GM18526 (cell line): ENCODE results near the gene KRTAP5-1.
"Not testable (repeated sequence)": the region's sequence is repeated elsewhere in the genome, so short reads cannot be mapped to it uniquely, and the experiment has no call there.

Experiments
- POLR2A ChIP-seq: IDR thresholded peaks from 3 replicates; pipeline ENCODE4 v1.6.1; 2011; ENCODE audit not compliant: insufficient read length; ENCODE audit errors: extremely low read depth

KRTAP5-1 gene, protein sequence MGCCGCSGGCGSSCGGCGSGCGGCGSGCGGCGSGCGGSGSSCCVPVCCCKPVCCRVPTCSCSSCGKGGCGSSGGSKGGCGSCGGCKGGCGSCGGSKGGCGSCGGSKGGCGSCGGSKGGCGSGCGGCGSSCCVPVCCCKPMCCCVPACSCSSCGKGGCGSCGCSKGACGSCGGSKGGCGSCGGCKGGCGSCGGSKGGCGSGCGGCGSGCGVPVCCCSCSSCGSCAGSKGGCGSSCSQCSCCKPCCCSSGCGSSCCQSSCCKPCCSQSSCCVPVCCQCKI

DNA sequence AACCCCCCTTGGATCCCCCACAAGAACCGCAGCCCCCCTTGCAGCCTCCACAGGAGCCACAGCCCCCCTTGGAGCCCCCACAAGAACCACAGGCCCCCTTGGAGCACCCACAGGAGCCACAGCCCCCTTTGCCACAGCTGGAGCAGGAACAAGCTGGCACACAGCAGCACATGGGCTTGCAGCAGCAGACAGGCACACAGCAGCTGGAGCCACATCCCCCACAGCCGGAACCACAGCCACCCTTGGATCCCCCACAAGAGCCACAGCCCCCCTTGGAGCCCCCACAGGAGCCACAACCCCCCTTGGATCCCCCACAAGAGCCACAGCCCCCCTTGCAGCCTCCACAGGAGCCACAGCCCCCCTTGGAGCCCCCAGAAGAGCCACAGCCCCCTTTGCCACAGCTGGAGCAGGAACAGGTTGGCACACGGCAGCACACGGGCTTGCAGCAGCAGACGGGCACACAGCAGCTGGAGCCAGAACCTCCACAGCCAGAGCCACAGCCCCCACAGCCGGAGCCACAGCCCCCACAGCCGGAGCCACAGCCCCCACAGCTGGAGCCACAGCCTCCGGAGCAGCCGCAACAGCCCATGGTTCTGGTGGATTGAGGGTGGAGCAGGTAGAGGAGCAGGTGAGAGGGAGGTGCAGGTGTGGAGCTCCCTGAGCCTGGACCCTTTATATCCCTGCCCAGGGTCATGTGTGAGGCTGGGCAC, at the start of gene KRTAP5-1:
TSS of gene KRTAP5-1 (minus strand) at position 623 of the 710 bp plus-strand sequence. CDS start at position 589, 34 bp downstream.
- not testable (repeated sequence) for TF ChIP-seq POLR2A

- no peak for TF ChIP-seq POLR2A
Measured at GRCh38 chr11:1633864-1634263, 48.8 kb upstream of the KRTAP5-1 start.

DNA sequence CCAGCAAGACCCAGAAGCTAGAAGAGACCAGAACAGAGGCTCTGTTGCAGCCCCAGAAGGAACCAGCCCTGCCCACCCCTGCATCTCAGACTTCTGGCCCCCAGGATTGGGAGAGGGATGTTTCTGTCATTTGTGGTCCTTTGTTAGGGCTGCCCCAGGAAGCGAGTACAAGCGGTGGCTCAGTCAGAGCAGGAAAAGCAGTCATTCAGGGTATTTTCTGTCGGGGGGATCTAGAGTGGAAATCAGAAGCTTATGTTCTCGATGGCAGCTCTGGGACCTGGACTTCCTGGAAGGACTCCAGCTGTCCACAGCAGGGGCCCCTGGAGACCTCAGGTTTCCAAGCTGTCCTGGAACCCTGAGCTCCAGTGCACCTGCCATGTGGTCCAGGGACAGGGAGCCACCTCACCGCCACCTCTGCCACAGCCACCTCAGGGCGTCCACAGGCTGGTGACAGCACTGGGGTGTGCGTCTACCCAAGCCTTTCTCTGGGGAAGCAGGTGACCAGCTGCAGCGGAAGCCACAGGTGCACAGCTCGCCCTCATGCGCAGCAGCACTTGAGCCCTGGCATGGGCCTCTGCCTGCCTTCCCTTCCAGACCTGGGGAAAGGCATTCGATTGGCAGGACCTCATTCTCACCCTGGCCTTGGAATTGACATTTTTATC, 47.1 kb upstream of the KRTAP5-1 start:
- TF ChIP-seq POLR2A: no peak

GRCh38 chr11:1631066-1631568, 46.0 kb upstream of the KRTAP5-1 start:
- no peak for TF ChIP-seq POLR2A

GRCh38 chr11:1630271-1630670, 45.2 kb upstream of the KRTAP5-1 start:
- TF ChIP-seq POLR2A: no peak

DNA sequence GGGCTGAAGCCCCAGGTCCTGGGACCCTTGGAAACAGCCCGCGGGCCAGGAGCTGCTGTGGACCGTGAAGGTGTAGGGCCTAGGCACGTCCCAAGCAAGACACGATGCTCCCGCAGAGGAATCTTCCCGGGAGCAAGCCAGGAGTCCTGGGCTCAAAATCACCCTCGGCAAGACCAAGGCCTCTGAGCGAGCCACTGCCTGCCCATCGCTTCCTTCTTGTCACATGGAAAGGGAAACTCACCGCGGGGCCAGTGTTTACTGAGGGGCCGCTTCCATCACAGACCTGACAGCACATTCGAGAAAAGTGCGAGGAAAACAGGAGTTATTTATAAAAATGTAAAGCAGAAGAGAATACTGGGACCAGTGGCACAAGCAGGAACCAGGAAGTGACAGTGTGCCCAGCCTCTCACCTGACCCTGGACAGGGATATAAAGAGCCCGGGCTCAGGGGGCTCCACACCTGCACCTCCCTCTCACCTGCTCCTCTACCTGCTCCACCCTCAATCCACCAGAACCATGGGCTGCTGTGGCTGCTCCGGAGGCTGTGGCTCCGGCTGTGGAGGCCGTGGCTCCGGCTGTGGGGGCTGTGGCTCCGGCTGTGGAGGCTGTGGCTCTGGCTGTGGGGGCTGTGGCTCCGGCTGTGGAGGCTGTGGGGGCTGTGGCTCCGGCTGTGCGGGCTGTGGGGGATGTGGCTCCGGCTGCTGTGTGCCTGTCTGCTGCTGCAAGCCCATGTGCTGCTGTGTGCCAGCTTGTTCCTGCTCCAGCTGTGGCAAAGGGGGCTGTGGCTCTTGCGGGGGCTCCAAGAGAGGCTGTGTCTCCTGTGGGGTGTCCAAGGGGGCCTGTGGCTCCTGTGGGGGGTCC, 44.5 kb upstream of the KRTAP5-1 start, which contains the start of gene KRTAP5-5:
TSS of gene KRTAP5-5 (plus strand) at position 450 of the 860 bp plus-strand sequence. CDS start at position 516, 66 bp downstream.
- no peak for TF ChIP-seq POLR2A

DNA sequence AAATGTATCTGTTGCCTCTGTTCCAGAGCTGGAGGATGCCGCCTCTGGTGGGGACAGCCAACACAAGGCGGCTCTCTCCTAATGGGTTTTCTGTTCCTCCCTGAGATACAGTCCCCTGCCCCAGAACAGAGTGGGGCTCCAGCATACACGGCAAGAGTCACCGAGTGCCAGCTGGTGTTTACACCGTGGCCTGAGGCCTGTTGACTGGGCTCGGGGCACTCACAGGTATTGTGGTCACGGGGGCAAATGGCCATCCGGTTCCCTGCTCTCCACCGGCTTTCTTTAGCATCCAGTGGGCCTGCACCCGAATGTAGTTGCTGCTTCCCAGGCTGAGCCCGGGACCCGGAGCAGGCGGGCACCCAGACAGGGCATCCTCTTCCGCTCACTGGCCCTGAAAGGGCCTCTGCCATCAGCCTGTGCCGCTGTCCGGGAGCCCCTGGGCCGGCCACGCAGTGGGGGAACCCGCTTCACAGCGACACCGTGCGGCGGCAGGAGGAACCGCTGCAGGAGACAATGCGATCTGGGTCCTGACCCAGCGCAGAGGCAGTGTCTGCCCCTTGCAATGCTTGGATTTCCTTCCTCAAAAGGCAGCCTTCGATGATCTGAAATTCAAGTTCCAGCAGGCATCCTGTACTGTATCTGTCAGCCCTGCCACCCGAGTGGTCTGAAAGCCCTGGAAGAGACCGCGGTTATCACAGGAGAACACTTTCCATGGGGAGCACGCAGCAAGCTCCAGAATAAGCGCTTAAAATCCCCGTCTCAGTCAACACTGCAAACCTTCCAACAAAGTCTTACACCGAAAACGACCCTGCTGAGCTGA, 43.6 kb upstream of the KRTAP5-1 start:
- no peak for TF ChIP-seq POLR2A

DNA sequence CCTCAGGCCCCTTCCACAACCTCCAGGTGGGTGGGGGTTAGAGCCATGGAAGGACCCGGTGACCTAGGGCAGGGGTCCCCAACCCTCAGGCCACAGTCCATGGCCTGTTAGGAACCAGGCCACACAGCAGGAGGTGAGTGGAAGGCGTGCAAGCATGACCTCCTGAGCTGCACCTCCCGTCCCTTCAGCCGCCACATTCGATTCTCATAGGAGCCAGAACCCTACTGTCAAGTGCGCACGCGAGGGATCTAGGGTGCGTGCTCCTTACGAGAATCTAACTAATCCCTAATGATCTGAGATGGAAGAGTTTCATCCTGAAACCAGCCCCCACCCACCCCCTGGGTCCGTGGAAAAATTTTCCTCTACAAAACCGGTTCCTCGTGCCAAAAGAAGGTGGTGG, 40.5 kb upstream of the KRTAP5-1 start:
- TF ChIP-seq POLR2A: no peak

DNA sequence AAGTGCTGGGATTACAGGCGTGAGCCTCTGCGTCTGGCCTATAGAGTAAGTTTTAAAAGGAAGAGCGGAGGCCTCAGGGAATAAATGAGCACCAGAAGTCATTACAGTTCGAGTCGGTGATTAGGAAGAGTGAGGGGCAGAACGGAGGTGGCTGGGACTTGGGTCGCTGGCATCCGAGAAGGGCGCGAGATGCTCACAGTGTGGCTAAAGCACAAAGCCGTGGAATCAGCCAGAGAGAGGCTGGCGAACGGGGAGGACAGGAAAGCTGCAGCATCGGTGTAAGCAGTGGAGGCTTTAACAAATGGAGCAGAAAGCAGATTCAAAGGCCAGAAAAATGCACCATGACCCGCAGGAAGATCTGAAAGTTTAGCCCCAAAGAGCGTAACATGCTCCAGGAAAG, 39.5 kb upstream of the KRTAP5-1 start:
- TF ChIP-seq POLR2A: no peak

- TF ChIP-seq POLR2A: no peak
Measured at GRCh38 chr11:1623716-1624115, 38.6 kb upstream of the KRTAP5-1 start.

DNA sequence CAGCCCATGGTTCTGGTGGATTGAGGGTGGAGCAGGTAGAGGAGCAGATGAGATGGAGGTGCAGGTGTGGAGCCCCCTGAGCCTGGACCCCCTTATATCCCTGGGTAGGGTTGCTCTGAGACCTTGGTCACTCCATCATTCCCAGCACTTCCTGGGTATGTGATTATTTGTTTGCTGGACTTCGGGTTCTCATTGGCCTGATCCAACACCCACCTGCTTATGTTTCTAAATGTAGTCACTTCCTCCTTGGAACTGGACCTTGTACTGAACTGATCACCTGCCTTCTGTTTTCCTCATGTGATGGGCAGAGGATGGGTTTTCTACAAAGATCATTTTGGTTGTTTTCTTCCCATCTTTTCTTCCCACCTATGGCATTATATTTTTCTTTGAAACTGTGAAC, 37.0 kb upstream of the KRTAP5-1 start, which contains the start of gene KRTAP5-4:
TSS of gene KRTAP5-4 (minus strand) at position 53 of the 400 bp plus-strand sequence. CDS start at position 8, 45 bp downstream.
- no peak for TF ChIP-seq POLR2A

DNA sequence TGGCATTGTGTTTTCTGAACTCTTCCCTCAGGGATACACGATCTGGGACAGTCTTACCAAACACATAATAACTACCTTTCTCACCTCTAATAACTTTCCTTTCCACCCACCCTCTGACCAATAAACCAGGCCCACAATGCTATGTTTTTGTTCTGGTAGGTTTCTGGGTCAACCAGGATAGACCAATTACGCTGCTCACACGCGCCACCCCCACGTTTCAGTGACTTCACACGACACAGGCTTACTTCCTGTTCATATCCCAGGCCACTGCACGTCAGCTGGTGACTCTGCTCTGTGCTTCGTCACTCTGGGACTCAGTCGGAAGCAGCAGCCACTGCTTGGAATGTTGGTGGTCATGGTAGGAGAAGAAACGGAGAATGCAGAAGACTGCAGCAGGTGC, 34.4 kb upstream of the KRTAP5-1 start:
- TF ChIP-seq POLR2A: no peak

DNA sequence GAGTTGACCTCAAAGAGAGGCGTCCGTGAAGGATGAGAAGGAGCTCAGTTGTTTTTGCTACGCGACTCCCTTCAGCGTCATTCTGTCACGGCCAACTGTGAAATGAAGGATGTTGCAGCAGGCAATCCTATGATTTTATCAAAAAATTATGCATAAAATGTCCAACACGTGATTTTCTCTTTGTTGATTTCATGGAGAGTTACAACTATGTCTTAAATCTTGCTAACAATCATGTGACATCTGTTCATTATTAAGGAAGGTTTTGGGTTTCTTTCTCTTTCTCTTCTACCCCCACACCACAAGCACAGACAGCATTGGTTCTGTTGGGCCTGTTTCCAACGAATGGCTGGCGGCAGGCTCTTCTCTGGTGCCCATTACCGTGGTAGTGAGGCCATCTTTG, 33.1 kb upstream of the KRTAP5-1 start:
- TF ChIP-seq POLR2A: no peak

- TF ChIP-seq POLR2A: no peak
Measured at GRCh38 chr11:1608363-1608762, 23.3 kb upstream of the KRTAP5-1 start, which contains the start of gene KRTAP5-3. TSS of gene KRTAP5-3 (minus strand) at chr11:1608463. CDS start at chr11:1608385, 78 bp downstream.
